ENCODE data around the gene PREP.

PREP gene

DNA sequence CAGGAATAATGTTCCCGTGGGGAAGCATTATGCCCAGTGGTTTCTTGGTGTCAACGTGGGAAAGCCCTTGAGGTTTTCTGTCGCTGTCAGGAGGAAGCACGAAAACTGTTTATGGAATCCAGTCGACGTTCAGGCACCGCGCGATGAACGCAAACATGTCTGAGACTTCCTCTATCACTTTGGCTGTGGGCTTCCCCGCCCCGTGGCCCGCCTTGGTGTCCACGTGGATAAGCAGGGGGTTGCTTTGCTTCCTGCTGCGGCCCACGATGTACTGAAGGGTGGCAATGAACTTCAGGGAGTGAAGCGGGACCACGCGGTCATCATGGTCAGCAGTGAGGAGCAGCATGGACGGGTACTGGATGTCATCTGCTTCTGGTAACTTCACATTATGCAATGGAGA, 124.8 kb downstream of the PREP start:
- Histone ChIP-seq H3K9ac (ENCODE audit: low read depth, low read length) (no peak overlapping the region), H3K4me1 (ENCODE audit: control insufficient read depth, insufficient read depth, low read length) (no peaks in the 10 kb centered on the region), H3K4me3 (ENCODE audit: low read length) (no peak overlapping the region), H3K36me3 (ENCODE audit: insufficient read depth, low read length) (peaks cover 43% of the 10 kb centered on the region), H3K4me2 (ENCODE audit: low read length) (no peak overlapping the region), H3K9me3 (replicated peaks; ENCODE audit: low read length) (no peaks in the 10 kb centered on the region), H3K27me3 (ENCODE audit: control insufficient read depth, insufficient read depth, low read length) (no peaks in the 10 kb centered on the region)

DNA sequence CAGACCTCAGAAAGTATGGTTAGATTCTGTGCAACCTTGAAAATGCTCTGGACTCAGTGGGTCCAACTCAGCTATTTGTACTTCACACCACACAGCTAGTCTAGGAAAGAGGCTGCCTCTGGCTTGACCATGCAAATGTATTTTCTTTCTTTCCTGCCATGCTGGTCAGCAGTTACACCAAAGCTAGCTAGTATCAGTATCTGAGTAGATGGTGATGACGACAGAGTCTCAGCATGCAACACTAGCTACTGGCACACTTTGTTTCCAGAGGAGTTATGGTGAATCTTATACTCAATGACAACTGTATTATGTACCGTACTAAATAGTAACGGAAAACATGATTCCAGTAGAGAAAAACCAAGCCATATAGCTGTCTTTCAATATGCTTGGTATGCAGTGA, 126.5 kb downstream of the PREP start:
- Histone ChIP-seq H3K4me3 (ENCODE audit: low read length) (no peak overlapping the region), H3K4me1 (ENCODE audit: control insufficient read depth, insufficient read depth, low read length) (no peaks in the 10 kb centered on the region), H3K9me3 (replicated peaks; ENCODE audit: low read length) (no peaks in the 10 kb centered on the region), H3K4me2 (ENCODE audit: low read length) (no peak overlapping the region), H3K36me3 (ENCODE audit: insufficient read depth, low read length) (peaks cover 31% of the 10 kb centered on the region), H3K9ac (ENCODE audit: low read depth, low read length) (no peak overlapping the region), H3K27me3 (ENCODE audit: control insufficient read depth, insufficient read depth, low read length) (no peaks in the 10 kb centered on the region)

GRCh38 chr6:105275542-105275941, 127.3 kb downstream of the PREP start:
- H3K27me3 ChIP-seq (ENCODE audit: control insufficient read depth, insufficient read depth, low read length) = no peaks in the 10 kb centered on the region
- H3K4me1 ChIP-seq (ENCODE audit: control insufficient read depth, insufficient read depth, low read length) = no peaks in the 10 kb centered on the region
- H3K4me3 ChIP-seq (ENCODE audit: low read length) = no peak overlapping the region
- H3K4me2 ChIP-seq (ENCODE audit: low read length) = no peak overlapping the region
- peaks cover 22% of the 10 kb centered on the region for H3K36me3 ChIP-seq (ENCODE audit: insufficient read depth, low read length)
- H3K9me3 ChIP-seq (replicated peaks; ENCODE audit: low read length) = no peaks in the 10 kb centered on the region
- H3K9ac ChIP-seq (ENCODE audit: low read depth, low read length) = no peak overlapping the region

GRCh38 chr6:105274678-105275077, 128.2 kb downstream of the PREP start:
- Histone ChIP-seq H3K9ac (ENCODE audit: low read depth, low read length) (no peak overlapping the region), H3K4me2 (ENCODE audit: low read length) (no peak overlapping the region), H3K4me3 (ENCODE audit: low read length) (no peak overlapping the region), H3K4me1 (ENCODE audit: control insufficient read depth, insufficient read depth, low read length) (no peaks in the 10 kb centered on the region), H3K27me3 (ENCODE audit: control insufficient read depth, insufficient read depth, low read length) (no peaks in the 10 kb centered on the region), H3K36me3 (ENCODE audit: insufficient read depth, low read length) (peaks cover 18% of the 10 kb centered on the region), H3K9me3 (replicated peaks; ENCODE audit: low read length) (no peaks in the 10 kb centered on the region)

- H3K4me3 ChIP-seq (ENCODE audit: low read length) = no peak overlapping the region
- no peak overlapping the region for H3K9ac ChIP-seq (ENCODE audit: low read depth, low read length)
- no peak overlapping the region for H3K4me2 ChIP-seq (ENCODE audit: low read length)
- H3K4me1 ChIP-seq (ENCODE audit: control insufficient read depth, insufficient read depth, low read length) = no peaks in the 10 kb centered on the region
- no peaks in the 10 kb centered on the region for H3K27me3 ChIP-seq (ENCODE audit: control insufficient read depth, insufficient read depth, low read length)
- H3K9me3 ChIP-seq (replicated peaks; ENCODE audit: low read length) = no peaks in the 10 kb centered on the region
- H3K36me3 ChIP-seq (ENCODE audit: insufficient read depth, low read length) = peaks cover 18% of the 10 kb centered on the region
Observed at GRCh38 chr6:105273589-105273988, 129.3 kb downstream of the PREP start.

DNA sequence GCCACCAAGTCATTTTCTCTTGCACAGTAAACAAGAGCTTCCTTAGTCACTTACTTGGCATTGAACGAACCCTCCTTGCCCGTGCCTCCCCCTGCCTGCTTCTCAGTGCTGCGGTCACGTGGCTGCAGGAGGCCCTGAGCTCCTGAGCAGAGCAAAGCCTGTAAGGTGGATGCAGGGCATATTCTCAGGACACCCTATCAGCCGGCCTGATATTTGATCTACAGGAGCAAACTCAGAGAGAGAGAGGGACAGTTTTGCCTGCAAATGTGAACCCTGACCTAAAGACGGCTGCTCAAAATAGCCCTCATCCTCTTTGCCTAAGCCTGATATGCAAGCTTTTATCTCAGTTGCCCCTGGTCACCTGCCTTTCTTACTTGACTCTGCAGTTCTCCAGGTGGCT, 130.1 kb downstream of the PREP start:
- Histone ChIP-seq H3K4me2 (ENCODE audit: low read length) (no peak overlapping the region), H3K27me3 (ENCODE audit: control insufficient read depth, insufficient read depth, low read length) (no peaks in the 10 kb centered on the region), H3K4me1 (ENCODE audit: control insufficient read depth, insufficient read depth, low read length) (no peaks in the 10 kb centered on the region), H3K36me3 (ENCODE audit: insufficient read depth, low read length) (peaks cover 12% of the 10 kb centered on the region), H3K4me3 (ENCODE audit: low read length) (no peak overlapping the region), H3K9me3 (replicated peaks; ENCODE audit: low read length) (no peaks in the 10 kb centered on the region), H3K9ac (ENCODE audit: low read depth, low read length) (no peak overlapping the region)

DNA sequence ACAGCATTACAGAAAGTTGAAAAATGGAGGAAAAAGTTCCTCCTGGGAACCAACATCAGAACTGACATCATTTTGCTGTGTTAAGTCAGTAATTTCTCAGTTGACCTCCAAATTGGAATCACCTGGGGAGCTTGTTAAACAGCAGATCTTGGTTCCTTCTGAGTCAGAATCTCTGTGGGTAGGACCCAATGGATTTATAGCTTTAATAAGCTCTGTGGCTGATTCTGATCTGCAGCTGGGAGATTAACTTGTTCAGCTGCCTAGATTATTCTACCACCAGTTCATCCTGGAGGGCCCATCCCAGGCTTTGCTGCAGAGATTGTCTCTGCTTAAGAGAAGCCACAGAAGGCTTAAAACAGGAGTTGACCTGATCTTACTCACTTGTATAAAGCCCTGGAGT, 132.4 kb downstream of the PREP start:
- no peaks in the 10 kb centered on the region for H3K27me3 ChIP-seq (ENCODE audit: control insufficient read depth, insufficient read depth, low read length)
- no peaks in the 10 kb centered on the region for H3K4me1 ChIP-seq (ENCODE audit: control insufficient read depth, insufficient read depth, low read length)
- H3K4me2 ChIP-seq (ENCODE audit: low read length) = no peak overlapping the region
- no peak overlapping the region for H3K4me3 ChIP-seq (ENCODE audit: low read length)
- H3K9me3 ChIP-seq (replicated peaks; ENCODE audit: low read length) = no peaks in the 10 kb centered on the region
- H3K36me3 ChIP-seq (ENCODE audit: insufficient read depth, low read length) = peaks cover 5% of the 10 kb centered on the region
- H3K9ac ChIP-seq (ENCODE audit: low read depth, low read length) = no peak overlapping the region

DNA sequence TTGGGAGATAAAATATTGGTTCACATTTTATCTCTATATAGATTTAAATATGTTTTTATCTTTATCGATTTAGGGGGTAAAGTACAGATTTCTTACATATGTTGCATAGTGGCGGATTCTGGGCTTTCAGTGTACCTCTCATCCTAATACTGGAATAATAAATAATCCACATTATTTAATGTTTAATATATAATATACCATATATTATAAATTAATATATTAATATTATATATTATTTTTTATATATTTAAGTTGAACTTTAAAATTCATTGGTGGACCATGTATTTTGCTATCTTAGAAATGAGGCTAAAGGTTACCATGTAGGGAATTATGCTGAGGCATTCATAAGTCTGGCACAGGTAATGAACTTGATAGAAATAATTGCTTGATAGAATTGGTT, 133.5 kb downstream of the PREP start:
- H3K9ac ChIP-seq (ENCODE audit: low read depth, low read length) = no peak overlapping the region
- H3K4me1 ChIP-seq (ENCODE audit: control insufficient read depth, insufficient read depth, low read length) = no peaks in the 10 kb centered on the region
- no peak overlapping the region for H3K4me3 ChIP-seq (ENCODE audit: low read length)
- no peaks in the 10 kb centered on the region for H3K9me3 ChIP-seq (replicated peaks; ENCODE audit: low read length)
- H3K4me2 ChIP-seq (ENCODE audit: low read length) = no peak overlapping the region
- H3K36me3 ChIP-seq (ENCODE audit: insufficient read depth, low read length) = no peaks in the 10 kb centered on the region
- no peaks in the 10 kb centered on the region for H3K27me3 ChIP-seq (ENCODE audit: control insufficient read depth, insufficient read depth, low read length)

GRCh38 chr6:105263685-105264610, 138.9 kb downstream of the PREP start:
- no peaks in the 10 kb centered on the region for H3K4me1 ChIP-seq (ENCODE audit: control insufficient read depth, insufficient read depth, low read length)
- no peaks in the 10 kb centered on the region for H3K9me3 ChIP-seq (replicated peaks; ENCODE audit: low read length)
- peaks cover 5% of the 10 kb centered on the region for H3K27me3 ChIP-seq (ENCODE audit: control insufficient read depth, insufficient read depth, low read length)
- H3K9ac ChIP-seq (ENCODE audit: low read depth, low read length) = no peak overlapping the region
- H3K4me3 ChIP-seq (ENCODE audit: low read length) = no peak overlapping the region
- H3K4me2 ChIP-seq (ENCODE audit: low read length) = no peak overlapping the region
- H3K36me3 ChIP-seq (ENCODE audit: insufficient read depth, low read length) = no peaks in the 10 kb centered on the region

- no peak overlapping the region for H3K4me2 ChIP-seq (ENCODE audit: low read length)
Observed at GRCh38 chr6:105259913-105260889, 142.7 kb downstream of the PREP start.

GRCh38 chr6:105258816-105259215, 144.1 kb downstream of the PREP start:
- H3K9me3 ChIP-seq (replicated peaks; ENCODE audit: low read length) = no peaks in the 10 kb centered on the region

More at GRCh38 chr6:105259913-105260889, 142.7 kb downstream of the PREP start:
- Histone ChIP-seq H3K4me1 (ENCODE audit: control insufficient read depth, insufficient read depth, low read length) (no peaks in the 10 kb centered on the region), H3K9ac (ENCODE audit: low read depth, low read length) (no peak overlapping the region), H3K9me3 (replicated peaks; ENCODE audit: low read length) (no peaks in the 10 kb centered on the region), H3K4me3 (ENCODE audit: low read length) (no peak overlapping the region), H3K36me3 (ENCODE audit: insufficient read depth, low read length) (no peaks in the 10 kb centered on the region), H3K27me3 (ENCODE audit: control insufficient read depth, insufficient read depth, low read length) (peaks cover 5% of the 10 kb centered on the region)

More at GRCh38 chr6:105258816-105259215, 144.1 kb downstream of the PREP start:
- Histone ChIP-seq H3K27me3 (ENCODE audit: control insufficient read depth, insufficient read depth, low read length) (peaks cover 5% of the 10 kb centered on the region), H3K4me1 (ENCODE audit: control insufficient read depth, insufficient read depth, low read length) (no peaks in the 10 kb centered on the region), H3K36me3 (ENCODE audit: insufficient read depth, low read length) (no peaks in the 10 kb centered on the region), H3K9ac (ENCODE audit: low read depth, low read length) (no peak overlapping the region), H3K4me3 (ENCODE audit: low read length) (no peak overlapping the region), H3K4me2 (ENCODE audit: low read length) (no peak overlapping the region)

Data from skeletal muscle satellite cell (primary cell).